A549 treated with Mapracorat at 1 μM for 4 hours (cell line): ENCODE data around the gene PCDHGC3. TPM values are rescaled to one million over a fixed set of nuclear protein-coding genes. Genes with fewer than 3 reads are reported as not detected.

Experiments used
- total RNA-seq: library from RNA; stranded (reverse); fragments of 200-300 nt; extraction: Qiagen RNA extraction; gene quantifications from 5 replicates; pipeline ENCODE4 v1.2.3, GENCODE V29; 2022

Gene PCDHGC3
- 5.1 to 6.3 TPM (median 5.9 TPM) in 5 replicates for total RNA-seq

DNA sequence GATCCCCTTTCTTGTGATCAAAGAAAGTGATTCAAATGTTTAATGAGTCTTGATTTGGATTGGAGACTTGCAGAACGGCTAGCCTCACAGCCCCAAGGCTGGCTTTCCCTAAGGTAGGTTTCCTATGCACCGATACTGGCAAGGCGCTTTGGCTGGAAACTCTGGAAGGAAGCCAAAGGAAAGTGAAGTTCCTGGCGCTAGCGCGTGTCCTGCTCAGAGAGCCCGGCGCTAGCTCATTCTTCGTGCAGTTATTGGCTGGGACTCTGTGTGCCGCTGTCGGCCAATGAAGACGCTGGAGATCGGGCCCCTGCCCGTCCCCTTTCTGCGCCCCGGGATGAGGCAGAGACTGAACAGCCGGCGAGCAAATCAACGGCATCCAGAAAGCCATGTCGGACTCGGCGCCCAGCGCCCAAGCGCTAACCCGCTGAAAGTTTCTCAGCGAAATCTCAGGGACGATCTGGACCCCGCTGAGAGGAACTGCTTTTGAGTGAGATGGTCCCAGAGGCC, at the start of gene PCDHGC3:
Gene PCDHGC3 (plus strand): TSS at position 342 of the 507 bp plus-strand sequence. CDS start 151 bp downstream, at position 493.

DNA sequence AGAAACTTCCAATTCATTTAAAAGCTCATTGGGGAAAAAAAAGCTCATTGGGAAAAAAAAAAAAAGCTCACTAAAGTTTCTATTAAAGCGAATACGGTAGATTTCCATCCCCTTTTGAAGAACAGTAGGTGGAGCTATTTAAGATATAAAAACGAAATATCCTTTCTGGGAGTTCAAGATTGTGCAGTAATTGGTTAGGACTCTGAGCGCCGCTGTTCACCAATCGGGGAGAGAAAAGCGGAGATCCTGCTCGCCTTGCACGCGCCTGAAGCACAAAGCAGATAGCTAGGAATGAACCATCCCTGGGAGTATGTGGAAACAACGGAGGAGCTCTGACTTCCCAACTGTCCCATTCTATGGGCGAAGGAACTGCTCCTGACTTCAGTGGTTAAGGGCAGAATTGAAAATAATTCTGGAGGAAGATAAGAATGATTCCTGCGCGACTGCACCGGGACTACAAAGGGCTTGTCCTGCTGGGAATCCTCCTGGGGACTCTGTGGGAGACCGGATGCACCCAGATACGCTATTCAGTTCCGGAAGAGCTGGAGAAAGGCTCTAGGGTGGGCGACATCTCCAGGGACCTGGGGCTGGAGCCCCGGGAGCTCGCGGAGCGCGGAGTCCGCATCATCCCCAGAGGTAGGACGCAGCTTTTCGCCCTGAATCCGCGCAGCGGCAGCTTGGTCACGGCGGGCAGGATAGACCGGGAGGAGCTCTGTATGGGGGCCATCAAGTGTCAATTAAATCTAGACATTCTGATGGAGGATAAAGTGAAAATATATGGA, 45.2 kb upstream of the PCDHGC3 start, which contains the start of gene PCDHGA12:
Gene PCDHGA12 (plus strand): TSS at position 176 of the 782 bp plus-strand sequence. CDS start 253 bp downstream, at position 429.

GRCh38 chr5:141484641-141485311, 9.0 kb downstream of the PCDHGC3 start, which contains the start of gene PCDHGC4:
PCDHGC4 (plus strand) TSS chr5:141485030; CDS start chr5:141485174, 144 bp downstream.

GRCh38 chr5:141488591-141489561, 13.1 kb downstream of the PCDHGC3 start, which contains the start of gene PCDHGC5:
PCDHGC5 (plus strand) TSS chr5:141489081; CDS start chr5:141489241, 160 bp downstream.

Other genes with a start within 250 kb of the PCDHGC3 start
- 0.06 to 0.11 TPM (median 0.10 TPM) in 3 of 5 replicates, not detected in the others for gene PCDHB15, start 230.6 kb upstream of the PCDHGC3 start, total RNA-seq
- not detected in 5 replicates for gene SLC25A2, start 171.9 kb upstream of the PCDHGC3 start, total RNA-seq
- 60.0 to 73.5 TPM (median 68.7 TPM) in 5 replicates for gene TAF7, start 155.2 kb upstream of the PCDHGC3 start, total RNA-seq
- gene PCDHGA1, start 145.5 kb upstream of the PCDHGC3 start, total RNA-seq = 0.24 to 0.29 TPM (median 0.26 TPM) in 5 replicates
- gene PCDHGA2, start 137.2 kb upstream of the PCDHGC3 start, total RNA-seq = 0.42 to 0.91 TPM (median 0.68 TPM) in 5 replicates
- gene PCDHGA3, start 132.1 kb upstream of the PCDHGC3 start, total RNA-seq = not detected in 5 replicates
- gene PCDHGB1, start 125.9 kb upstream of the PCDHGC3 start, total RNA-seq = 1.3 to 2.0 TPM (median 1.9 TPM) in 5 replicates
- gene PCDHGA4, start 120.9 kb upstream of the PCDHGC3 start, total RNA-seq = 0.07 to 0.22 TPM (median 0.12 TPM) in 5 replicates
- 0.06 to 0.11 TPM (median 0.07 TPM) in 4 of 5 replicates, not detected in the other for gene PCDHGB2, start 116.0 kb upstream of the PCDHGC3 start, total RNA-seq
- gene PCDHGA5, start 111.8 kb upstream of the PCDHGC3 start, total RNA-seq = 0.09 to 0.17 TPM (median 0.14 TPM) in 5 replicates
- 0.10 to 0.31 TPM (median 0.21 TPM) in 5 replicates for gene PCDHGB3, start 105.7 kb upstream of the PCDHGC3 start, total RNA-seq
- gene PCDHGA6, start 102.1 kb upstream of the PCDHGC3 start, total RNA-seq = 0.13 to 0.27 TPM (median 0.21 TPM) in 5 replicates
- 0.69 to 1.1 TPM (median 0.90 TPM) in 5 replicates for gene PCDHGA7, start 93.2 kb upstream of the PCDHGC3 start, total RNA-seq
- 0.55 to 1.0 TPM (median 0.97 TPM) in 5 replicates for gene PCDHGB4, start 88.3 kb upstream of the PCDHGC3 start, total RNA-seq
- gene PCDHGA8, start 83.3 kb upstream of the PCDHGC3 start, total RNA-seq = 0.02 to 0.06 TPM (median 0.06 TPM) in 3 of 5 replicates, not detected in the others
- 1.6 to 2.6 TPM (median 2.2 TPM) in 5 replicates for gene PCDHGB5, start 78.0 kb upstream of the PCDHGC3 start, total RNA-seq
- gene PCDHGA9, start 73.2 kb upstream of the PCDHGC3 start, total RNA-seq = 0.06 to 0.08 TPM (median 0.06 TPM) in 3 of 5 replicates, not detected in the others
- gene PCDHGB6, start 67.9 kb upstream of the PCDHGC3 start, total RNA-seq = 0.08 to 0.13 TPM (median 0.12 TPM) in 5 replicates
- gene PCDHGA10, start 63.0 kb upstream of the PCDHGC3 start, total RNA-seq = 0.02 to 0.03 TPM in 2 of 5 replicates, not detected in the others
- gene PCDHGB7, start 58.3 kb upstream of the PCDHGC3 start, total RNA-seq = 0.05 to 0.10 TPM (median 0.07 TPM) in 3 of 5 replicates, not detected in the others
- 0.04 to 0.06 TPM (median 0.05 TPM) in 3 of 5 replicates, not detected in the others for gene PCDHGA11, start 54.9 kb upstream of the PCDHGC3 start, total RNA-seq
- 0.02 TPM in 1 of 5 replicates, not detected in the others for gene PCDHGA12, start 45.5 kb upstream of the PCDHGC3 start, total RNA-seq
- gene PCDHGC4, start 9.1 kb downstream of the PCDHGC3 start, total RNA-seq = not detected in 5 replicates
- not detected in 5 replicates for gene PCDHGC5, start 13.1 kb downstream of the PCDHGC3 start, total RNA-seq
- 95.8 to 107 TPM (median 98.2 TPM) in 5 replicates for gene DIAPH1, start 143.0 kb downstream of the PCDHGC3 start, total RNA-seq
- gene HDAC3, start 160.9 kb downstream of the PCDHGC3 start, total RNA-seq = 44.0 to 51.0 TPM (median 48.7 TPM) in 5 replicates
- 3.5 to 5.4 TPM (median 4.5 TPM) in 5 replicates for gene RELL2, start 161.0 kb downstream of the PCDHGC3 start, total RNA-seq
- 9.1 to 13.3 TPM (median 9.9 TPM) in 5 replicates for gene FCHSD1, start 175.5 kb downstream of the PCDHGC3 start, total RNA-seq
- gene ARAP3, start 206.3 kb downstream of the PCDHGC3 start, total RNA-seq = 2.7 to 4.8 TPM (median 4.3 TPM) in 5 replicates